MM.1S (cell line): ENCODE data around the gene MYO16.

Source experiments
- EZH2 ChIP-seq: fragments of 300-600 bp; sonication (generic); optimal IDR thresholded peaks from 2 replicates; pipeline ENCODE3; 2017; ENCODE audit warnings: low read depth, mild to moderate bottlenecking, antibody characterized with exemption, low read length, mixed read lengths
- TF ChIP-seq, protein P1 (sequence below): fragments of 300-600 bp; sonication (generic); IDR thresholded peaks from 2 replicates; pipeline ENCODE4 v1.5.1; 2016; ENCODE audit warnings: antibody characterized with exemption, low read length, mixed read lengths

DNA sequence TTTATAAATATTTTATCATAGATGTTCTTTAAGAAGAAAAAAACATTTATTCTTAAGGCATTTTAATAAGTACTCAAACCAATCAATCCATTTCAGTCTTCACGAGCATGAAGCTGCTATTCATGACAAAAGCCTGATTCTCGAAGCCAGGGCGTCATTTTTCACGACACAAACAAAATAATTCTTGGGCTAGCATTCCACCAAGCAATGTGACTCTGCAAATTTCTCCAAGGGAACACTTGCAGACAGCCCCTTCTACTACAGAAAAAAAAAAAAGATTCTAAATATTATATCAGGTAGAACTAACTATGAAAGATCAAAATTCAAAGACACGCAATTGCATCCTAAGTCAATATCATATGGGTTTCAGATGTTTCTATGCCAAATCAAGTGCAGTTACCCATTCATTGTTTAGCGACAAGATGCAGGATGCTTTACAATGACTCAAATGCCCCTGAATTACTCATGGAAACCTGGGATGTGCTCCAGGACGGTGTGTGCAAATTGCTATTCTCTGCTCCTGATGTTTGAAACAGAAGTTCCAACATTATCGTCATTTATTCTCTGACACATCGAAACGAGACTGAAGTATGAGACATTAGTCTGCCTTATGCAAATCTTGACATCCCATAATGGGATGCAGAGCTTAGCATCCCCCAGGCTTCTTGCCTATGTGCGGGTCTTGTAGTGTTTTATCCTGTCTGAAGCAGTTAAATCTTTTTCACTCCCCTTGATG lies 517.7 kb downstream of the MYO16 start:
- TF ChIP-seq, protein P1, sequence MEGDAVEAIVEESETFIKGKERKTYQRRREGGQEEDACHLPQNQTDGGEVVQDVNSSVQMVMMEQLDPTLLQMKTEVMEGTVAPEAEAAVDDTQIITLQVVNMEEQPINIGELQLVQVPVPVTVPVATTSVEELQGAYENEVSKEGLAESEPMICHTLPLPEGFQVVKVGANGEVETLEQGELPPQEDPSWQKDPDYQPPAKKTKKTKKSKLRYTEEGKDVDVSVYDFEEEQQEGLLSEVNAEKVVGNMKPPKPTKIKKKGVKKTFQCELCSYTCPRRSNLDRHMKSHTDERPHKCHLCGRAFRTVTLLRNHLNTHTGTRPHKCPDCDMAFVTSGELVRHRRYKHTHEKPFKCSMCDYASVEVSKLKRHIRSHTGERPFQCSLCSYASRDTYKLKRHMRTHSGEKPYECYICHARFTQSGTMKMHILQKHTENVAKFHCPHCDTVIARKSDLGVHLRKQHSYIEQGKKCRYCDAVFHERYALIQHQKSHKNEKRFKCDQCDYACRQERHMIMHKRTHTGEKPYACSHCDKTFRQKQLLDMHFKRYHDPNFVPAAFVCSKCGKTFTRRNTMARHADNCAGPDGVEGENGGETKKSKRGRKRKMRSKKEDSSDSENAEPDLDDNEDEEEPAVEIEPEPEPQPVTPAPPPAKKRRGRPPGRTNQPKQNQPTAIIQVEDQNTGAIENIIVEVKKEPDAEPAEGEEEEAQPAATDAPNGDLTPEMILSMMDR, result no peak
- no peak for TF ChIP-seq EZH2
